NCI-H1417 (cell line): ENCODE data around the gene SNX8.

Source experiments
- DNase-seq, 3 experiments: peaks; one replicate each; lab custom pipeline; 2025; lab: John Stamatoyannopoulos, UW

The SNX8 gene

DNA sequence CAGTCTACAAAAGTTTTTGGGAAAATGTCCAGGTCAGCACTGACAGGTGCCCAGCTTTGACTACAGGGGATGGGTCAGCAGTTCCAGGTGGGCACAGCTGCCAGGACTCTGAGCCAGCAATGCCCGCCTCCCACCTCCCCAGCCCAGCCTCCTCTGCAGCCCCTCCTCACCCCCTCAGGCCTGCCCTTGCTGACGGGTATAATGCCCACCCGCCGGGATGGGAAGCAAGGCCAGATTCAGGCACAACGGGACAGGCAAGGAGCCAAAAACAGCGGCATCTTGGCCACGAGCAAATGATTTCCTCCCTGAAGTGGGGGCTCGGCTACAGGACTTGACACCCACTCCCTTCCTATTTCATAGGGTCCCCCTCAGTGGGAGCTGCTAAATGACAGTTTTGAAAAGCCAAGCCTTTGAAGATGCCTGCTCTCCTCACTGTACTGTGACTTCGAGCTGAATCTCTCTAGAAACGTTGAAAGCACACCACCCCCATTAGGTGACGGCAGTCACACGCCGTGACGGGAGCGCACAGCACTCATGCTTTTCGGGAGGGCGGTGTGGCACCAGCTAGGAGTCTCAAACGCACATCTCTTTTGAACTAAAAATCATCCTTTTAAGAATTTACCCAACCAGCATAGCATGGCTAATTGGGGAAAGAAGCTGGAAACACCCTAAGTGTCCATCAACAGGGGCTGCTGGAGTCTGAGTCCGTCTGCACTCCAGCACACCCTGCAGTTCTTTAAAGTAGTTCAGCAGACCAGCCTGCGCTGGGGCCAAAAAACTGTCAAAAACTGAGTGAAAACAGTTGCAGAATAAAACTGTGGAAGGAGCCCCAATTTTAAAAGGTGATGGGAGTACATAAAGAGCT, 111.1 kb downstream of the SNX8 start:
- DNase-seq = no peak

DNA sequence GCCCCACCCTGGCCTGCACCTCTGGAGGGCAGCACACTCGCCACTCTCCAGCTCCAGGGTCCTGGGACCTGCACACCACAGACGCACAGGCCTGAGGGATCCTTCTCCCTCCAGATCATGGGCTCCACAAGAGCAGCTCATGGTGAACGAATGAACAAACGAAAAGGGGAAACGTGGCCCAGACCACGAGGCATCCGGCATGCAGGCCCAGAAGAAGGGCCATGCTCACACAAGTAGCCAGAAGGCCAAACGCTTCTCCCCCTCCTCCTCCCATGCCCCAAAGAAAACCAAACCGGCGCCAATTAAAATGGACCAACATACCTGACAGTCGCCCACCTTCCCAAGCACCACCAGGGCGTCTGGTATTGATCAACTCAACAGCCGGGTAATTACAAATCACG, 111.9 kb downstream of the SNX8 start:
- DNase-seq = no peak
